HL-60 (cell line): Measurements from ENCODE around the gene ITIH4.
A peak's percentile ranks its signal among the peaks of the same experiment; 100 is the strongest.

Source experiments
- DNase-seq, 2 experiments: peaks; one replicate each; pipeline ENCODE4 v3.0.0-alpha.2; 2010 to 2020; ENCODE audit warnings: low read depth in 1 of 2, low spot score in 1 of 2
- H3K27ac ChIP-seq: fragments of 250-450 bp; sonication (Bioruptor Pico); replicated peaks from 2 replicates; pipeline ENCODE4 v1.5.1; 2020; ENCODE audit warnings: mild to moderate bottlenecking, moderate library complexity
- H3K27me3 ChIP-seq: fragments of 250-450 bp; sonication (Bioruptor Pico); 2 replicates; pipeline ENCODE4 v1.5.1; 2021; ENCODE audit warnings: mild to moderate bottlenecking, moderate library complexity; ENCODE audit not compliant: insufficient read depth, poor library complexity, severe bottlenecking
- H3K4me3 ChIP-seq: replicated peaks from 2 replicates; pipeline ENCODE4 v1.5.1; 2011; ENCODE audit warnings: mild to moderate bottlenecking, control low read depth, low read length; ENCODE audit not compliant: insufficient read depth
- GABPA ChIP-seq: IDR thresholded peaks from 2 replicates; pipeline ENCODE4 v1.6.1; 2012; ENCODE audit warnings: low read depth
- POLR2AphosphoS5 ChIP-seq: IDR thresholded peaks from 2 replicates; pipeline ENCODE4 v1.6.1; 2012; ENCODE audit warnings: low read depth
- SPI1 ChIP-seq: IDR thresholded peaks from 2 replicates; pipeline ENCODE4 v1.6.1; 2012; ENCODE audit warnings: low read depth, mild to moderate bottlenecking, borderline replicate concordance
- TF ChIP-seq, protein P1 (sequence below): IDR thresholded peaks from 2 replicates; pipeline ENCODE4 v1.6.1; 2012; ENCODE audit warnings: low read depth; ENCODE audit not compliant: insufficient replicate concordance
- TF ChIP-seq, protein P2 (sequence below): IDR thresholded peaks from one replicate; pipeline ENCODE4 v1.5.1; 2011; ENCODE audit warnings: low read length, control low read depth, inconsistent platforms; ENCODE audit not compliant: insufficient read depth

ITIH4 gene

DNA sequence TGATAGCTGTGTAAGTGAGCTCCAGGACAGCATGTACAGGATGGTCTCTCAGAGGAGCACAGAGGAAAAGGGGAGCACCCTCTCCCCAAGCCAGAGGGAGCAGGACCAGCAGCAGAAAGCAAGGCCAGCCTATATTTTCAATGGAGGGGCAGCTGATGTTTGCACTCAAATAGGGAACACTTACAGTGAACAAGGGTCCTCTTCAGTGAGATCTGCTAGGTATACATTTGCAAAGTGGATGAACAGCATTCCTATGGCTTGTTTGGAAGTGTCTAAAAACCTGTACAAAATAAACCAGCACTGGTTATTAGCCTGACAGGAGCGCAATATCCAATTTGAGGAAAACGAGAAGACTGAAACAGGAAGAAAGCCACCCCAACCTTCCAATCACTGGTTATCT, 21.9 kb upstream of the ITIH4 start:
- DNase-seq: no peak
- H3K27me3 ChIP-seq: no peaks in the 10 kb centered on the region
- H3K27ac ChIP-seq: no peak overlapping the region
- no peak for TF ChIP-seq GABPA
- TF ChIP-seq, protein P1, sequence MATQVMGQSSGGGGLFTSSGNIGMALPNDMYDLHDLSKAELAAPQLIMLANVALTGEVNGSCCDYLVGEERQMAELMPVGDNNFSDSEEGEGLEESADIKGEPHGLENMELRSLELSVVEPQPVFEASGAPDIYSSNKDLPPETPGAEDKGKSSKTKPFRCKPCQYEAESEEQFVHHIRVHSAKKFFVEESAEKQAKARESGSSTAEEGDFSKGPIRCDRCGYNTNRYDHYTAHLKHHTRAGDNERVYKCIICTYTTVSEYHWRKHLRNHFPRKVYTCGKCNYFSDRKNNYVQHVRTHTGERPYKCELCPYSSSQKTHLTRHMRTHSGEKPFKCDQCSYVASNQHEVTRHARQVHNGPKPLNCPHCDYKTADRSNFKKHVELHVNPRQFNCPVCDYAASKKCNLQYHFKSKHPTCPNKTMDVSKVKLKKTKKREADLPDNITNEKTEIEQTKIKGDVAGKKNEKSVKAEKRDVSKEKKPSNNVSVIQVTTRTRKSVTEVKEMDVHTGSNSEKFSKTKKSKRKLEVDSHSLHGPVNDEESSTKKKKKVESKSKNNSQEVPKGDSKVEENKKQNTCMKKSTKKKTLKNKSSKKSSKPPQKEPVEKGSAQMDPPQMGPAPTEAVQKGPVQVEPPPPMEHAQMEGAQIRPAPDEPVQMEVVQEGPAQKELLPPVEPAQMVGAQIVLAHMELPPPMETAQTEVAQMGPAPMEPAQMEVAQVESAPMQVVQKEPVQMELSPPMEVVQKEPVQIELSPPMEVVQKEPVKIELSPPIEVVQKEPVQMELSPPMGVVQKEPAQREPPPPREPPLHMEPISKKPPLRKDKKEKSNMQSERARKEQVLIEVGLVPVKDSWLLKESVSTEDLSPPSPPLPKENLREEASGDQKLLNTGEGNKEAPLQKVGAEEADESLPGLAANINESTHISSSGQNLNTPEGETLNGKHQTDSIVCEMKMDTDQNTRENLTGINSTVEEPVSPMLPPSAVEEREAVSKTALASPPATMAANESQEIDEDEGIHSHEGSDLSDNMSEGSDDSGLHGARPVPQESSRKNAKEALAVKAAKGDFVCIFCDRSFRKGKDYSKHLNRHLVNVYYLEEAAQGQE: no peak
- TF ChIP-seq, protein P2, sequence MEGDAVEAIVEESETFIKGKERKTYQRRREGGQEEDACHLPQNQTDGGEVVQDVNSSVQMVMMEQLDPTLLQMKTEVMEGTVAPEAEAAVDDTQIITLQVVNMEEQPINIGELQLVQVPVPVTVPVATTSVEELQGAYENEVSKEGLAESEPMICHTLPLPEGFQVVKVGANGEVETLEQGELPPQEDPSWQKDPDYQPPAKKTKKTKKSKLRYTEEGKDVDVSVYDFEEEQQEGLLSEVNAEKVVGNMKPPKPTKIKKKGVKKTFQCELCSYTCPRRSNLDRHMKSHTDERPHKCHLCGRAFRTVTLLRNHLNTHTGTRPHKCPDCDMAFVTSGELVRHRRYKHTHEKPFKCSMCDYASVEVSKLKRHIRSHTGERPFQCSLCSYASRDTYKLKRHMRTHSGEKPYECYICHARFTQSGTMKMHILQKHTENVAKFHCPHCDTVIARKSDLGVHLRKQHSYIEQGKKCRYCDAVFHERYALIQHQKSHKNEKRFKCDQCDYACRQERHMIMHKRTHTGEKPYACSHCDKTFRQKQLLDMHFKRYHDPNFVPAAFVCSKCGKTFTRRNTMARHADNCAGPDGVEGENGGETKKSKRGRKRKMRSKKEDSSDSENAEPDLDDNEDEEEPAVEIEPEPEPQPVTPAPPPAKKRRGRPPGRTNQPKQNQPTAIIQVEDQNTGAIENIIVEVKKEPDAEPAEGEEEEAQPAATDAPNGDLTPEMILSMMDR: no peak
- no peak for TF ChIP-seq POLR2AphosphoS5
- TF ChIP-seq SPI1: no peak
- H3K4me3 ChIP-seq: no peak overlapping the region

- H3K27ac ChIP-seq: no peak overlapping the region
- H3K27me3 ChIP-seq: no peaks in the 10 kb centered on the region
- TF ChIP-seq, protein P2: peak; percentile 72
- no peak for TF ChIP-seq GABPA
- DNase-seq: peak in 1 of 2 experiments; percentile 59
- H3K4me3 ChIP-seq: no peak overlapping the region
Measured at GRCh38 chr3:52851348-52851747, 20.9 kb upstream of the ITIH4 start.

GRCh38 chr3:52849656-52850055, 19.2 kb upstream of the ITIH4 start:
- no peak for DNase-seq
- no peak overlapping the region for H3K4me3 ChIP-seq
- H3K27me3 ChIP-seq: no peaks in the 10 kb centered on the region
- no peak overlapping the region for H3K27ac ChIP-seq
- TF ChIP-seq, protein P2: no peak
- TF ChIP-seq SPI1 (no peak), GABPA (no peak), POLR2AphosphoS5 (no peak)
- TF ChIP-seq, protein P1: no peak

GRCh38 chr3:52848617-52849016, 18.1 kb upstream of the ITIH4 start:
- Histone ChIP-seq H3K27ac (no peak overlapping the region), H3K4me3 (no peak overlapping the region), H3K27me3 (no peaks in the 10 kb centered on the region)
- no peak for DNase-seq
- TF ChIP-seq GABPA (no peak), SPI1 (no peak), POLR2AphosphoS5 (no peak)
- TF ChIP-seq, protein P2: no peak
- TF ChIP-seq, protein P1: no peak
